ENCODE measurements around the gene UBE2J2. TPM values are rescaled to one million over a fixed set of nuclear protein-coding genes. Genes with fewer than 3 reads are reported as not detected.

The UBE2J2 gene
- total RNA-seq, 1 experiment from 2014 or later = 182 TPM

GRCh38 chr1:1231400-1232207, 42.0 kb downstream of the UBE2J2 start, which contains the start of gene SDF4:
Gene SDF4, minus strand, starts transcription at chr1:1232001. Its CDS starts 3,229 bp downstream, at chr1:1228772.
- DNase-seq = peak; percentile 99
- peak within 1 kb of the TSS; percentile 95 for H3K9ac ChIP-seq (ENCODE audit: low read length)
- peaks cover 84% of the 10 kb centered on the region for H3K79me2 ChIP-seq (ENCODE audit: low read length)
- H3K27ac ChIP-seq (ENCODE audit: low read length) = peak within 1 kb of the TSS; percentile 47
- peak within 1 kb of the TSS; percentile 50 for H2AFZ ChIP-seq (ENCODE audit: low read length)
- H3K9me2 ChIP-seq (replicated peaks; ENCODE audit: low read length) = no peaks in the 10 kb centered on the region
- peaks cover 36% of the 10 kb centered on the region for H3K4me1 ChIP-seq (ENCODE audit: insufficient read depth, low read length)
- intact Hi-C loops (cut with micrococcal nuclease) = loop anchor here (2.0 kb wide), 1 partner anchor 67 kb away; no protein-coding TSS in a partner anchor
- TF ChIP-seq EZH2phosphoT487 (IDR thresholded peaks at IDR 0.05; ENCODE audit: borderline replicate concordance, low read length) (no peak), EZH2 (IDR thresholded peaks at IDR 0.05; ENCODE audit: low read length, unreplicated experiment) (no peak)
- TF ChIP-seq, protein P1, sequence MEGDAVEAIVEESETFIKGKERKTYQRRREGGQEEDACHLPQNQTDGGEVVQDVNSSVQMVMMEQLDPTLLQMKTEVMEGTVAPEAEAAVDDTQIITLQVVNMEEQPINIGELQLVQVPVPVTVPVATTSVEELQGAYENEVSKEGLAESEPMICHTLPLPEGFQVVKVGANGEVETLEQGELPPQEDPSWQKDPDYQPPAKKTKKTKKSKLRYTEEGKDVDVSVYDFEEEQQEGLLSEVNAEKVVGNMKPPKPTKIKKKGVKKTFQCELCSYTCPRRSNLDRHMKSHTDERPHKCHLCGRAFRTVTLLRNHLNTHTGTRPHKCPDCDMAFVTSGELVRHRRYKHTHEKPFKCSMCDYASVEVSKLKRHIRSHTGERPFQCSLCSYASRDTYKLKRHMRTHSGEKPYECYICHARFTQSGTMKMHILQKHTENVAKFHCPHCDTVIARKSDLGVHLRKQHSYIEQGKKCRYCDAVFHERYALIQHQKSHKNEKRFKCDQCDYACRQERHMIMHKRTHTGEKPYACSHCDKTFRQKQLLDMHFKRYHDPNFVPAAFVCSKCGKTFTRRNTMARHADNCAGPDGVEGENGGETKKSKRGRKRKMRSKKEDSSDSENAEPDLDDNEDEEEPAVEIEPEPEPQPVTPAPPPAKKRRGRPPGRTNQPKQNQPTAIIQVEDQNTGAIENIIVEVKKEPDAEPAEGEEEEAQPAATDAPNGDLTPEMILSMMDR (conservative IDR thresholded peaks at IDR 0.05; ENCODE audit: low read depth, low read length) = no peak
- no peaks in the 10 kb centered on the region for H3F3A ChIP-seq (ENCODE audit: low read length, unreplicated experiment)
- BruUV-seq (replicated peaks) = no TSS peak
- H3K4me2 ChIP-seq (ENCODE audit: low read length) = peak within 1 kb of the TSS; percentile 84
- H3K36me3 ChIP-seq (ENCODE audit: low read depth, low read length) = peaks cover 23% of the 10 kb centered on the region
- no peaks in the 10 kb centered on the region for H3K27me3 ChIP-seq (ENCODE audit: low read length)
- H4K20me1 ChIP-seq (ENCODE audit: low read length) = peaks cover 18% of the 10 kb centered on the region
- POLR2A ChIA-PET (ENCODE audit: unreplicated experiment) = no interaction called here
- CTCF ChIA-PET = interaction anchor here (0.5 to 2.3 kb wide), 6 partner anchors 33 to 217 kb away, joined by 3 to 17 read pairs (median 4); no protein-coding TSS in a partner anchor
- H3K4me3 ChIP-seq (ENCODE audit: low read length) = peak within 1 kb of the TSS; percentile 81
- H3K9me3 ChIP-seq (ENCODE audit: low read length) = no peaks in the 10 kb centered on the region
- peak; percentile 84 for ATAC-seq

- ChIA-PET POLR2A (ENCODE audit: unreplicated experiment) (no interaction called here), CTCF (interaction anchor here (0.5 to 2.3 kb wide), 6 partner anchors 34 to 217 kb away, joined by 3 to 17 read pairs (median 4); no protein-coding TSS in a partner anchor)
- peak overlapping the region; percentile 95 for H3K9ac ChIP-seq (ENCODE audit: low read length)
- H3K79me2 ChIP-seq (ENCODE audit: low read length) = peaks cover 92% of the 10 kb centered on the region
- peak overlapping the region; percentile 50 for H2AFZ ChIP-seq (ENCODE audit: low read length)
- TSS peak; percentile 87 for BruUV-seq (replicated peaks)
- intact Hi-C loops (cut with micrococcal nuclease) = loop anchor here (1.0 to 2.0 kb wide), 2 partner anchors 66 to 109 kb away; no protein-coding TSS in a partner anchor
- peak overlapping the region; percentile 81 for H3K4me3 ChIP-seq (ENCODE audit: low read length)
- no peaks in the 10 kb centered on the region for H3K9me3 ChIP-seq (ENCODE audit: low read length)
- H3K27me3 ChIP-seq (ENCODE audit: low read length) = no peaks in the 10 kb centered on the region
- peak; percentile 23 for ATAC-seq
- H3K4me2 ChIP-seq (ENCODE audit: low read length) = peak overlapping the region; percentile 84
- H3K36me3 ChIP-seq (ENCODE audit: low read depth, low read length) = peaks cover 25% of the 10 kb centered on the region
- H3K9me2 ChIP-seq (replicated peaks; ENCODE audit: low read length) = no peaks in the 10 kb centered on the region
- peak; percentile 81 for DNase-seq
- H3K4me1 ChIP-seq (ENCODE audit: insufficient read depth, low read length) = peaks cover 28% of the 10 kb centered on the region
- H3K27ac ChIP-seq (ENCODE audit: low read length) = peak overlapping the region; percentile 47
- peaks cover 18% of the 10 kb centered on the region for H4K20me1 ChIP-seq (ENCODE audit: low read length)
- TF ChIP-seq EZH2phosphoT487 (IDR thresholded peaks at IDR 0.05; ENCODE audit: borderline replicate concordance, low read length) = no peak
- TF ChIP-seq, protein P1 (conservative IDR thresholded peaks at IDR 0.05; ENCODE audit: low read depth, low read length) = peak; percentile 55
- no peaks in the 10 kb centered on the region for H3F3A ChIP-seq (ENCODE audit: low read length, unreplicated experiment)
These were observed 42.8 kb downstream of the UBE2J2 start for GRCh38 chr1:1230656-1231399.

Data from PC-3 (cell line).